PC-3 (cell line): ENCODE results near the gene SIK1. TPM values are rescaled to one million over a fixed set of nuclear protein-coding genes. Genes with fewer than 3 reads are reported as not detected.

Experiments
- ATAC-seq: fragments of 200-7000 bp; cut with Tn5 transposase; 2 replicates; pipeline ENCODE4 v1.9.1; 2020; ENCODE audit warnings: mild to moderate bottlenecking, moderate library complexity
- BruUV-seq: library from RNA; stranded (reverse); fragments of 400-500 nt; replicated peaks from 2 replicates; lab custom pipeline; 2021; lab: Mats Ljungman, UMichigan
- CTCF ChIA-PET: fragments of 300-600 bp; sonication (Branson Sonifier 250); formaldehyde crosslinking; loops from one replicate; lab custom pipeline; 2022; ENCODE audit warnings: antibody characterized with exemption; lab: Charles Lee
- POLR2A ChIA-PET: fragments of 300-600 bp; sonication (Branson Sonifier 250); formaldehyde crosslinking; loops from one replicate; lab custom pipeline; 2022; ENCODE audit warnings: antibody characterized with exemption; ENCODE audit not compliant: unreplicated experiment; lab: Charles Lee
- DNase-seq: peaks from one replicate; pipeline ENCODE4 v3.0.0-alpha.2; 2015
- H2AFZ ChIP-seq: fragments of 300-600 bp; sonication (generic); 2 replicates; pipeline ENCODE4 v1.6.0; 2016; ENCODE audit warnings: antibody characterized with exemption, low read length
- H3F3A ChIP-seq: fragments of 300-600 bp; sonication (generic); one replicate; pipeline ENCODE4 v1.6.0; 2017; ENCODE audit warnings: antibody characterized with exemption, low read length, control low read depth, mild to moderate bottlenecking; ENCODE audit not compliant: unreplicated experiment
- H3K27ac ChIP-seq: fragments of 300-600 bp; sonication (generic); 2 replicates; pipeline ENCODE4 v1.5.1; 2016; ENCODE audit warnings: mild to moderate bottlenecking, low read length
- H3K27me3 ChIP-seq: fragments of 300-600 bp; sonication (generic); 2 replicates; pipeline ENCODE4 v1.6.1; 2016; ENCODE audit warnings: low read length, mixed read lengths
- H3K36me3 ChIP-seq: fragments of 300-600 bp; sonication (generic); 2 replicates; pipeline ENCODE4 v1.6.1; 2016; ENCODE audit warnings: low read depth, mixed run types, low read length, mixed read lengths
- H3K4me1 ChIP-seq: fragments of 300-600 bp; sonication (generic); 2 replicates; pipeline ENCODE4 v1.5.1; 2016; ENCODE audit warnings: low read length; ENCODE audit not compliant: insufficient read depth
- H3K4me2 ChIP-seq: fragments of 300-600 bp; sonication (generic); 2 replicates; pipeline ENCODE4 v1.6.0; 2016; ENCODE audit warnings: low read length
- H3K4me3 ChIP-seq: fragments of 300-600 bp; sonication (generic); 2 replicates; pipeline ENCODE4 v1.5.1; 2016; ENCODE audit warnings: mild to moderate bottlenecking, low read length, mixed read lengths
- H3K79me2 ChIP-seq: fragments of 300-600 bp; sonication (generic); 2 replicates; pipeline ENCODE4 v1.6.1; 2017; ENCODE audit warnings: low read length, mixed read lengths
- H3K9ac ChIP-seq: fragments of 300-600 bp; sonication (generic); 2 replicates; pipeline ENCODE4 v1.6.0; 2016; ENCODE audit warnings: mild to moderate bottlenecking, low read length
- H3K9me2 ChIP-seq: fragments of 300-600 bp; sonication (generic); replicated peaks from 2 replicates; pipeline ENCODE4 v1.6.1; 2016; ENCODE audit warnings: mixed run types, low read length, mixed read lengths
- H3K9me3 ChIP-seq: fragments of 300-600 bp; sonication (generic); 2 replicates; pipeline ENCODE4 v1.6.1; 2016; ENCODE audit warnings: low read length, mixed read lengths
- H4K20me1 ChIP-seq: fragments of 300-600 bp; sonication (generic); 2 replicates; pipeline ENCODE4 v1.6.1; 2016; ENCODE audit warnings: low read length, mixed read lengths
- EZH2 ChIP-seq: fragments of 300-600 bp; sonication (generic); IDR thresholded peaks from one replicate; pipeline ENCODE4 v1.6.1; 2017; ENCODE audit warnings: antibody characterized with exemption, mild to moderate bottlenecking, low read length; ENCODE audit not compliant: unreplicated experiment
- EZH2phosphoT487 ChIP-seq: fragments of 300-600 bp; sonication (generic); IDR thresholded peaks from 2 replicates; pipeline ENCODE4 v1.6.1; 2018; ENCODE audit warnings: mild to moderate bottlenecking, antibody characterized with exemption, low read length, borderline replicate concordance
- intact Hi-C: fragments of 100-400 bp; cut with micrococcal nuclease; formaldehyde crosslinking; loops from 2 replicates; pipeline ENCODE4 v1.9.0; 2023
- total RNA-seq: library from RNA; depleted of rRNA; stranded (reverse); fragments of >200 nt; gene quantifications from 2 replicates; pipeline ENCODE4 v1.2.3, GENCODE V29; 2014
- TF ChIP-seq, protein P1 (sequence below): fragments of 300-600 bp; sonication (generic); conservative IDR thresholded peaks from 2 replicates; pipeline ENCODE4 v1.5.1; 2017; ENCODE audit warnings: antibody characterized with exemption, low read depth, mild to moderate bottlenecking, low read length

SIK1 gene
- total RNA-seq, 1 experiment from 2014 or later = 107 TPM

DNA sequence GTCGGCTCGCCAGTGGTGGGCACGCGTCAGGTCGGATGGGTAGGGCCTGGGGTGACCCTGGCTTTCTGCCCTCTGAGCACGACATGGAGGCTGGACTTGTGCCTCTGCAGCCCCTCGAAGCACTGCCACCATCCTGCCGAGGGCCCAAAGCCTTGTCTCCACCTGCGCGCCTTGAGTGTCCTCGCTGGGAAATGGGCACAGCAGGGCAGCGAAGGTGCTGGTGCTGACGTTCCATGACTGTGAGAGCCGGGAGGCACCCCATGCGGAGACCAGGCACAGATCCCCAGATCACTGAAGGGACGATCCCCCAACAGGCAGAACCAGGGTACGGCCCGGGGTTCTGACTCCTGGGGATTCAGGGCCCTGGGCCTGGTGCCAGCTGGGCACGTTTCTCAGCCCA lies 60.3 kb downstream of the SIK1 start:
- H2AFZ ChIP-seq = no peak overlapping the region
- H3K79me2 ChIP-seq = no peaks in the 10 kb centered on the region
- no peak overlapping the region for H3K4me2 ChIP-seq
- H3K9me2 ChIP-seq = no peaks in the 10 kb centered on the region
- intact Hi-C loops = no loop called here
- H3K4me1 ChIP-seq = no peaks in the 10 kb centered on the region
- no peaks in the 10 kb centered on the region for H3F3A ChIP-seq
- no peaks in the 10 kb centered on the region for H4K20me1 ChIP-seq
- no peak overlapping the region for H3K4me3 ChIP-seq
- no peaks in the 10 kb centered on the region for H3K36me3 ChIP-seq
- no TSS peak for BruUV-seq
- ATAC-seq = no peak
- no peak overlapping the region for H3K9ac ChIP-seq
- no peaks in the 10 kb centered on the region for H3K9me3 ChIP-seq
- no peak for DNase-seq
- CTCF ChIA-PET = no interaction called here
- TF ChIP-seq, protein P1, sequence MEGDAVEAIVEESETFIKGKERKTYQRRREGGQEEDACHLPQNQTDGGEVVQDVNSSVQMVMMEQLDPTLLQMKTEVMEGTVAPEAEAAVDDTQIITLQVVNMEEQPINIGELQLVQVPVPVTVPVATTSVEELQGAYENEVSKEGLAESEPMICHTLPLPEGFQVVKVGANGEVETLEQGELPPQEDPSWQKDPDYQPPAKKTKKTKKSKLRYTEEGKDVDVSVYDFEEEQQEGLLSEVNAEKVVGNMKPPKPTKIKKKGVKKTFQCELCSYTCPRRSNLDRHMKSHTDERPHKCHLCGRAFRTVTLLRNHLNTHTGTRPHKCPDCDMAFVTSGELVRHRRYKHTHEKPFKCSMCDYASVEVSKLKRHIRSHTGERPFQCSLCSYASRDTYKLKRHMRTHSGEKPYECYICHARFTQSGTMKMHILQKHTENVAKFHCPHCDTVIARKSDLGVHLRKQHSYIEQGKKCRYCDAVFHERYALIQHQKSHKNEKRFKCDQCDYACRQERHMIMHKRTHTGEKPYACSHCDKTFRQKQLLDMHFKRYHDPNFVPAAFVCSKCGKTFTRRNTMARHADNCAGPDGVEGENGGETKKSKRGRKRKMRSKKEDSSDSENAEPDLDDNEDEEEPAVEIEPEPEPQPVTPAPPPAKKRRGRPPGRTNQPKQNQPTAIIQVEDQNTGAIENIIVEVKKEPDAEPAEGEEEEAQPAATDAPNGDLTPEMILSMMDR = no peak
- no peak for TF ChIP-seq EZH2
- TF ChIP-seq EZH2phosphoT487 = no peak
- H3K27ac ChIP-seq = no peak overlapping the region
- POLR2A ChIA-PET = no interaction called here
- H3K27me3 ChIP-seq = no peaks in the 10 kb centered on the region

GRCh38 chr21:43365611-43366426 lies 61.1 kb downstream of the SIK1 start:
- Histone ChIP-seq H3K27ac (no peak overlapping the region), H3K9me3 (no peaks in the 10 kb centered on the region), H3F3A (no peaks in the 10 kb centered on the region), H3K4me2 (no peak overlapping the region), H3K9me2 (no peaks in the 10 kb centered on the region), H3K27me3 (no peaks in the 10 kb centered on the region), H3K36me3 (no peaks in the 10 kb centered on the region), H3K4me1 (no peaks in the 10 kb centered on the region), H4K20me1 (no peaks in the 10 kb centered on the region), H3K4me3 (no peak overlapping the region), H3K9ac (no peak overlapping the region), H2AFZ (no peak overlapping the region), H3K79me2 (no peaks in the 10 kb centered on the region)
- DNase-seq (no peak), ATAC-seq (no peak)
- ChIA-PET CTCF (no interaction called here), POLR2A (no interaction called here)
- BruUV-seq = no TSS peak
- TF ChIP-seq, protein P1 = no peak
- TF ChIP-seq EZH2phosphoT487 = no peak
- no peak for TF ChIP-seq EZH2
- intact Hi-C loops = no loop called here

DNA sequence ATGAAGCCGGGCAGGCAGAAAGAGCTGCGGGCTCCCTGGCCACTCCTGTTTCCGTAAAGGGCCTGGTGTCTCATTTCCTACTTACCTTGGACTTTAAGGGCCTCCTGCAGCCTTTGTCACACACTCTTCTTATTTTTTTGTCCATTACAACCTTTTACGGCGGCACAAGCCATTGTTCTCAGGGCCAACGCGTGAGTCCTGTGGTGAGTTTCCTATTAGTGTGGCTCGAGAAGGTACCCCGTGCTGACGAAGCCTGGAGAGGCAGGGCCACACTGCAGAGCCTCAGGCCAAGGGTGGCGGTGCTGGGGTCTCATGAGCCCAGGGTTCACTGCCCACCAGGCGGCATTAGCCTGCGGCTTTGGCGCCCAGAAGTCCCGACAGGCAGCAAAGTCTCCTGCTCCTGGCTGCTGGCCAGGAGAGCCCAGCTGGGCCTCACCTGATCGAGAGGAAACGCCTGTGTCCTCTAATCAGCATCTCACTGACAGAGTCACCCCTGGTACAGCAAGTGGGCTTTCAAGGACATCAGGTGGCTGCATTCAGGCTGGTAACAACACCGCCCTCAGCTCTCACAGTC lies 62.0 kb downstream of the SIK1 start:
- ChIA-PET POLR2A (no interaction called here), CTCF (no interaction called here)
- Histone ChIP-seq H3K4me2 (no peak overlapping the region), H3K9me2 (no peaks in the 10 kb centered on the region), H3F3A (no peaks in the 10 kb centered on the region), H2AFZ (no peak overlapping the region), H3K4me3 (no peak overlapping the region), H3K4me1 (no peaks in the 10 kb centered on the region), H3K9me3 (no peaks in the 10 kb centered on the region), H3K36me3 (no peaks in the 10 kb centered on the region), H3K27ac (no peak overlapping the region), H3K79me2 (no peaks in the 10 kb centered on the region), H3K9ac (no peak overlapping the region), H3K27me3 (no peaks in the 10 kb centered on the region), H4K20me1 (no peaks in the 10 kb centered on the region)
- DNase-seq (no peak), ATAC-seq (no peak)
- TF ChIP-seq EZH2phosphoT487 (no peak), EZH2 (no peak)
- TF ChIP-seq, protein P1 = no peak
- intact Hi-C loops = no loop called here
- no TSS peak for BruUV-seq
